HG03432 (cell line): Measurements from ENCODE around the gene LZTS3.

Experiments used
- ATAC-seq: cut with Tn5 transposase; IDR thresholded peaks from one replicate; pipeline ENCODE4 v1.9.1; 2021; ENCODE audit warnings: mild to moderate bottlenecking, moderate library complexity; ENCODE audit not compliant: unreplicated experiment

The LZTS3 gene

DNA sequence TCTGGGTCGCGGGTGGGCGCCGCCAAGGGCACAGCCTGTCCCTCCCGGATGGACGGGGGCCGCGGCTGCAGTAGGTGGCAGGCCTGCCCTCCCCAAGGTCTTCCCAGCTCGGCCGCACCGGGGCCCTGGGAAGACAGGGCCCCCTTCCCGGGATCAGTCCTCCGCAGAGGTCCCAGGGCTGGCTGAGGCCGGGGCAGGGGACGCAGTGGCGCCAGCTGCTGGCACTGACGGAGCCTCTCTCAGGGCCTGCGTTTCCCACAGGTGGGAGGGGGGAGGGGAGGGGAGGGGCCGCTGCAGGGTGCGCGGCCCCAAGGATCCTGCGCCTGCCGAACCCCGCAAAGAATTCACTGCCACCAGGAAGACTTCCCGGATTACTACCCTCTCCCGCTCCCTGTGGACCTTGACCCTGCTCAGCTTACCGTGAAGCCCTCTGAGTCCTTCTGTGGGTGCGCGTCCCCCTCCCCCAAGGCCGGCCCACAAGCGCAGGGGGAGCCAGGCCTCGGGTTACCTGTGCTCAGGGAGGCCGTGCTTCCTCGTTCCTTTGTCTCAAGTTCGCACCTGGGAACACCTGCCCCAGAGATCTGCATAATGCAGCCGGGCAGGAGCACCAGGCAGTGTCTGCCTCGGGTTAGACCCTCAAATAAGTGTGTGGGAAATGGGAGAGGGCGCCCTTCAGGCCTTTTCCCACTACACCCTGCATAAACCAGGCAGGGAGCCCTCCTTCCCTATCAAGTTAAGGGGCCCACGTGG lies 5.1 kb downstream of the LZTS3 start:
- ATAC-seq, result no peak

DNA sequence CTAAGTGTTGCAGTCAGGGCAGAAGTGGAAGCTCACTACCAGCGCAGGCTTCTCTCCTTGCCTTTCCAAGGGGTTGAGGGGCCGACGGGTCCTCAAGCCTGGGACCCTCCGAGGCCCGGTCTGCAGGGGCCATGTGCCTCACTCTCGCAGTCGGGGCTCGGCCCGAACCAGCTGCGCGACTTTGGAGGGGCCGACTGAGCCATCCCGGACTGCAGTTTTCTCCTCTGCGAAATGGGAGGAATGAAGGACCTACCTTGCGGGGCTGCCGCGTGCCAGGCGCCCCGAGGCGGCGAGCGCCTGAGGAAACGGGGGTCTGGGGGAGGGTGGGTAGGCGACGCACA lies 5.6 kb downstream of the LZTS3 start:
- no peak for ATAC-seq

DNA sequence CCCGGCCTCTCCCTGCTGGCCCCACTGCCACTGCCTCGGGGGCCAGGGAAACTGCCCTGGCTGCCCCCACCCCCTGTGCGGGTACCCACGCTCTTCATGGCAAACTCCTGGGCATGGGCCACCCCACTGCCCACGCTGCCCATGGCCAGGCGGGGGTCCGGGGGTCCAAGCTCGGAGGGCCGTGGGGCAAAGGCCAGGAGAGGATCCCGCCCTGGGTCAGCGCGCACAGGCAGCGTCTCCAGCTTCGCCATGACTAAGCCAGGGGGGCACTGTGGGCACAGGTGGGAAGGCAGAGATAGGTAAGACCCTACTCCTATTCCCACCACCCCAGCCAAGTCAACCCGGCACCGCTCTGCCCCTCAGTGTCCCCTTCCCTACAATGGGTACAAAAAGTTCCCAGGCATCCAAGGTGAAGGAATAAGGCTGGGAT lies 6.4 kb downstream of the LZTS3 start:
- no peak for ATAC-seq

- no peak for ATAC-seq
Measured at GRCh38 chr20:3166338-3166912, 6.9 kb downstream of the LZTS3 start.

GRCh38 chr20:3165473-3166337 lies 7.6 kb downstream of the LZTS3 start:
- ATAC-seq, result no peak

- no peak for ATAC-seq
Measured at GRCh38 chr20:3164763-3165410, 8.5 kb downstream of the LZTS3 start.

DNA sequence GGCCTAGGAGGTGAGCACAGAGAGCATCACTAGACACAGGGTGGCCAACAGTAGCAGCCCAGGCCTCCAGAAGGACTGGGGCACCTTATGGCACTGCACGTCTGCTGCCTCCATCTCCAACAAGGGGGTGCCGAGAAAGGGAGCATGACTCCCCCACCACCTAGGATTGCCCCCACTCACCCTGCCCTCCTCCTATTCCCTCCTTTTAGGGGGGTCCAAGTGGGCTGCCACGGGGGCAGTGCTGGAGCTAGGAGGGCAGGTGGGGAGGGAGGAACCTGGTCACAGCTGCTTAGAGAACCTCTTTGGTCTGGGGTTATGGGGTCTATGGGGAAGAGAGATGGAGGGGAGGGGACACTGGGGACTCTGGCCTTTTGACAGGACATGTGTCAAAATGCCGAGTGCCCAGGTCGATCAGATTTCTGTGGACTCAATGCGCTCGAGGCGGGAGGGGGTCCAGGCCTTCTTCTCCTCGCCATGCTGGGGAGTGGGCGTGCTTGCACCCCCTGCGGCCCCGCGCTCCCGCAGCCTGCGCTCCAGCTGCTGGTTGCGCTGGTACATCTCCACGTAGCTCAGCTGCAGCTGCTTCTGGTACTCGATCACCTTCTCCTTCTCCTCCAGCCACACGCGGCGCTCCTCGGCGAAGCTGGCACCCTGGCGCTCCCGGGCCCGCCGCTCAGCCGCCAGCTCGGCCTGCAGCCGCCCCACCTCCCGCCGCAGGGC lies 9.1 kb downstream of the LZTS3 start:
- no peak for ATAC-seq

DNA sequence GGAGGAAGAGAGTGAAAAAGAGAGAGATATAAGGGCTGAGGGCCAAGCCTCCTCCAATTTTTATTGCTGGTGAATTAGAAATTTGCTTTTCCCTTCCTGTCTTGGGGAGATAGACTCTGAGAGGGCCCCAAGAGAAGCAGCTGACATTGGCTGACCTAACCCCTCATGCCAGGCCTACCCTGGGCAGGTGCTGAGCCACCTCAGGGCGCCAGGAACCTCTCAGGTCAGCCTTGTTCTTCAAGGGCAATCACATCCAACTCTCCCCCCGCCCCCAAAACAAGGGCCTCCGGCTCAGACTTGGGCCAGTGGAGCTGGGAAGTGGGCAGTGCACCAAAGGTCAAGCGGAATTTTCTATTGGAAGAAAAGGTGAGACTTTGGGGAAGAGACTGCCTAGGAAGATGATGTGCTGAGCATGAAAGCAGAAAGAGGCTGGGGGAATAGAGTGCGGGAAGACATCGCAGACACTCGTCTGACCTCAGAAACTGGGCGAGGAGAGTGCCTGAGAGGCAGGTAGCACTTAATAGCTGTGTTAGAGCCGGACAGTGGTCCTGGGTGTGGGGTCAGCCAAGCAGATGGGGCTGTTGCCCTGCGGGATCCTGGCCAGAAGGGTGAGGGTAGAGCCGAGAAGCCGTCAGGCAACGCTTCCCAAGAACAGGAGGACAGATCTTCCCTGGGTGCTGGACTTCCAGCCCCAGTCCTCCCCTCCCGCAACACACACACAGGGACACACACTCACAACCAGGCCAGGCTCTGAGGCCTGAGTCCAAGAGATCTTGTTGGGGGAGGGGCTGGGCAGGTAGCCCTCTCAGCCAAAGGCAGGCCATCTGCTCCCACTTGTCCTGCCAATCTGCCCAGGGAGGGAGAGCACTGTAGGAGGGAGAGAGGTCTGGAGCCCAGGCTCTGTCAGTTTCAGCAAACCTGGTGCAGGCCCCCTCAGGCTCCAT lies 10.0 kb downstream of the LZTS3 start:
- no peak for ATAC-seq

DNA sequence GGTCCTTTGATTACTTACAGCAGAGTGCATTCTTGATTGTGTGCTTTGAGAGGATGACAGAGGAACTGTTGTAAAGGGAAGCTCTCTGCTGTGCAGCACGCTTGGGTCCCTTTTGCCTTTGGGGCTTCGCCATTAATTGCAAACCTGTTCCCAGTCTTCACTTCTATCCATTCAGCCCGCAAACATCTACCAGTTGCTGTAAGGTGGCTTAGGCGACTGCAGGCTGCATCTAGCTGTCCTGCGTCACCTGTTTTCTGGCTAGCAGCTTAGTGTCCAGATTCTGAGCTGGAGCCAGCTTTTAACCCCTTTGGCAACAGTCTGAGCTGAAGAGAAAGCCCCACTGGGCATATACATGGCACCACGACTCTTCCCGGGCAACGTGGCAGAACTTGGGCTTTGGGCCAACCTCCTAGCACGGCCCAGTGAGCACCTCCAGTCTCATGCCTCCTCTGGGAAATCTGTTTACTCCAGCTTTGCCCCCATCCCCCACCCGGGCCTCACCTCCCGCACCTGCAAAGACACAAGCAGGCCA lies 11.2 kb downstream of the LZTS3 start:
- no peak for ATAC-seq

- no peak for ATAC-seq
Measured at GRCh38 chr20:3161316-3162079, 11.9 kb downstream of the LZTS3 start.

- ATAC-seq, result no peak
Measured at GRCh38 chr20:3160418-3160817, 12.9 kb downstream of the LZTS3 start.

GRCh38 chr20:3158968-3159431 lies 14.3 kb downstream of the LZTS3 start:
- no peak for ATAC-seq

DNA sequence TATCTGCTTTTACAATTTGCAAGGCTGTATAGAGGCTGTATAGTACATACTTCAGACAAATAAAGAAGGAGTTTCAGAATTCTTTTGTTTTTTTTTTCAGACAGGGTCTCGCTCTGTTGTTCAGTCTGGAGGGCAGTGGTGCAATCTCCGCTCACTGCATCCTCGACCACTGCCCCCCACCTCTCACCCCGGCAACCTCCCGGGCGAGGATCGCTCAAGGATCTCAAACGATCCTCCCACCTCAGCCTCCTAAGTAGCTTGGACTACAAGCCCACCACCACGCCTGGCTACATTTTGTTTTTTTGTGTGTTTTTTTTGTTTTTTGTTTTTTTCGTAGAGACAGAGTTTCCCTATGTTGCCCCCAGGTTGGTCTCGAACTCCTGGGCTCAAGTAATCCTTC lies 15.5 kb downstream of the LZTS3 start:
- no peak for ATAC-seq

DNA sequence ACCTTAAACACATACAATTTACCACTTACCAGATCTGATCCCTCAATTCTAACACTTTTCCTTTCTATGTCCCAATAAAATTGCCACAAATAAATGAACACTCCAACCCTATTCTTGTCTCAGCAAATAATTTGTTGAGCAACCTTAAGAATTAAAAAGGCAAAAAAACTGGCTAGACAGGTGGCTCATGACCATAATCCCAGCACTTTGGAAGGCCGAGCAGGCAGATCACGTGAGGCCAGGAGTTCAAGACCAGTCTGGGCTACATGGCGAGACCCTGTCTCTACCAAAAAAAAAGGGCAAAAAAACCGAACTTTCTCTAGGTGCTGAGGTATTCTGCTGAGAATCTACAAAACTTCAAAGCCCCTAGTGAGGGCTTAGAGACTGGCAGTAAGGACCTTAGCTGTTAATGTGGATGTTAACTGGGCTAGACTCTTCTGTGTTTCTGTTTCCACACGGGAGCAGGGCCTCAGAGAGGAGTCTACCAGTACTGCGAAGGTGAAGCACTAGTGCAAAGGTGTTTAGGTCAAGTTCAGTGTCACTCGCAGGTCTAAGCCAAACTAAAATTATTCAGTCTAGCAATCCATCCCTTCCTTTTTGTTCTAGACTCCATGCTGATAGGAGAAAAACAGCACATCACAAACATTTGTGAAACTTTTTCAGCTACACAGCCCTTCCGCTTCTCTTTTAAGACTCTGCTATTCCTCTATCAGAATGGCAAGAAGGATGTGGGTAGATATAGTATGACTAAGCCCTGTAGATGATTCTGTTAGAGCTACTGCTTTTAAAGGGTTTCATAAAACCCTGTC lies 16.3 kb downstream of the LZTS3 start:
- peak; percentile 60 for ATAC-seq

GRCh38 chr20:3152057-3152644 lies 21.2 kb downstream of the LZTS3 start:
- peak; percentile 49 for ATAC-seq

DNA sequence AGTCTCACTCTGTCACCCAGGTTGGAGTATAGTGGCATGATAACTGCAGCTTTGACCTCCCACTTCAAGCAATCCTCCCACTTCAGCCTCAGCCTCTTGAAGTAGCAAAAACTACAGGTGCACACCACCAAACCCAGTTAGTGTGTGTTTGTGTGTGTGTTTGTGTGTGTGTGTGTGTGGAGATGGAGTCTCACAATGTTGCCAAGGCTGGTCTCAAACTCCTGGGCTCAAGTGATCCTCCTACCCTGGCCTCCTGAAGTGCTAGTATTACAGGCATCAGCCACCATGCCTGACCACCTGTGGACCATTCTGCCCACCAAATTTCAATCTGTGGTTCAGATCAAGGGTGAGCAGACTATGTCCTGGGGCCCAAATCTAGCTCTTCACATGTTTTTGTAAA lies 22.4 kb downstream of the LZTS3 start:
- ATAC-seq, result no peak

- no peak for ATAC-seq
Measured at GRCh38 chr20:3146732-3147341, 26.5 kb downstream of the LZTS3 start.
